Temporal lobe (tissue), 1 donor: ENCODE measurements around the gene HBS1L. TPM values are rescaled to one million over a fixed set of nuclear protein-coding genes. Genes with fewer than 3 reads are reported as not detected.

ENCODE experiments used
- total RNA-seq: library from RNA; depleted of rRNA; stranded (reverse); fragments of >200 nt; gene quantifications from one replicate; pipeline ENCODE4 v1.2.3, GENCODE V29; 2014

Gene HBS1L
- total RNA-seq, 1 donor from 2014 or later = 70.1 TPM

Other genes with a start within 250 kb of the HBS1L start
- gene ALDH8A1, start 104.7 kb downstream of the HBS1L start, total RNA-seq = 0.74 TPM
- 2.5 TPM for gene MYB, start 126.5 kb upstream of the HBS1L start, total RNA-seq